IPS-NIHi11 (cell line): Measurements from ENCODE around the gene DACH1.

Experiments used
- DNase-seq: peaks from one replicate; pipeline ENCODE4 v3.0.0; 2012; ENCODE audit warnings: mixed read lengths, low spot score

Gene DACH1

GRCh38 chr13:71624653-71625600 is 242.1 kb downstream of the DACH1 start:
- DNase-seq: no peak

GRCh38 chr13:71621174-71622124 is 245.6 kb downstream of the DACH1 start:
- DNase-seq: no peak

DNA sequence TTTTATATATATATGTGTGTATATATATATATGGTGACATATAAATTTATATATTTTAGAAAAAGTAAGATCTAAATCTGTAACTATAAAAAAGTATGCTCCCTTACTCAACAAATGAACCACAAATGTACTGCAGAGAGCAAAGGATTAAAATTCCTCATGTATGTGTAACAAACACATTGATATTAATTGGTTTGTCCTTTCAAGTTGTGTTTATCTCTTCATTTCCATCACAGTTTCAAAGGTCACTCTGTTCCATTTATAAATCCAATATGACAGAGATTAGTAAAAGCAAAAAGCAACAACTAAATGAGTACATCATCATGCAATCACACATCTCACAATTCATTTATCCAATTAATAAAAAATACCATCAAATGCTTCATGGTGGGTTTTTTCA is 247.9 kb downstream of the DACH1 start:
- no peak for DNase-seq

DNA sequence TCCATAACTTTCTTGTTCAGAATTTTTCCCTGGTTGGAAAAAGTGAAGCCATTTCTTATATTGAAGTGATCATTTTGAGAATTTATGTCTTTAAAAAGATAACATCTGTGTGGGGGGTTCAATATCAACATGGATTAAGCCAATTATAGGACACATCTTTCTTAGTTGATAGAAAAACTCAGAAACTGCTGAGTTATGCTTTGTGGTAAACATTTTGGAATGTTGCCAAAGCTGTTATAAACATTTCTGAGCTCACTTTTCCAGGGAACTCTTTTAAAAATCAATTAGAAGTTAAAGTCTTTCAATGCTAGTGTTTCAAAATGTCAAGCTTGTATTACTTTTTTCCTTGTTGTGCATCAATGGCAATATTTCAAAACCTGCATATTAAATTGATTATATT is 248.8 kb downstream of the DACH1 start:
- DNase-seq: no peak

- DNase-seq: no peak
Measured at GRCh38 chr13:71617265-71617664, 249.7 kb downstream of the DACH1 start.

GRCh38 chr13:71613066-71613745 is 253.8 kb downstream of the DACH1 start:
- no peak for DNase-seq

DNA sequence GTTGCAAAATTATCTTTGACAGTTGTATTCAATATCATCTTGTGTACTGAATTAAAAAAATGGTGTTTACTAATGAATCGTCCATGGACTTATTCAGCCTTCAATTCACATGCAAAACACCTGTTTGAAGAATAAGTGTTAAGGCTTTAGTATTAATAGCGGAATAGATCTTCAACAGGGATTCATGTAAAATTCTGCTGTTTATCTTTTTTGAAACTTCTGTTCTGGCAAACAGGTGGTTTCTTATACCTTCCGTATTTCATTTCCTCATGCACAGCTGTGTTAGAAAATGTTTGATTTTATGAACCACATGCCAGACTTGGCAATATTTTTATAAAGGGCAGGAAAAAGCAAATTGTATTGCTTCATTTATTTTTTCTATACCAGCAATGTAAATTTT is 255.7 kb downstream of the DACH1 start:
- no peak for DNase-seq

GRCh38 chr13:71610876-71611275 is 256.1 kb downstream of the DACH1 start:
- no peak for DNase-seq

DNA sequence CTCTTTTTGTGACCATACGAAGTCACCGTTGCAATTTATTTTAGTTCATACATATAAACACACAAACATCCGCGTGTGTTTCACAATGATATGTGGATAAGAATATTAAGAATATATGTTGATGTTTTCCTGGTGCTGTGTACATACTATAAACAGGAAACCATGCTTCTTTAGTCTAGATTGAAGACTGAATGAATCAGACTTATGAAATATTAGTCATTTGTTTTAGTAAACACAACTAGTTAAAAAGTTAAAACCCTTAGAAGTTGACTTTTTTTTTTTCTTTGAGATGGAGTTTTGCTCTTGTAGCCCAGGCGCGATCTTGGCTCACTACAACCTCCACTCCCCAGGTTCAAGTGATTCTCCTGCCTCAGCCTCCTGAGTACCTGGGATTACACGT is 257.7 kb downstream of the DACH1 start:
- DNase-seq: no peak

- no peak for DNase-seq
Measured at GRCh38 chr13:71607575-71607974, 259.4 kb downstream of the DACH1 start.

DNA sequence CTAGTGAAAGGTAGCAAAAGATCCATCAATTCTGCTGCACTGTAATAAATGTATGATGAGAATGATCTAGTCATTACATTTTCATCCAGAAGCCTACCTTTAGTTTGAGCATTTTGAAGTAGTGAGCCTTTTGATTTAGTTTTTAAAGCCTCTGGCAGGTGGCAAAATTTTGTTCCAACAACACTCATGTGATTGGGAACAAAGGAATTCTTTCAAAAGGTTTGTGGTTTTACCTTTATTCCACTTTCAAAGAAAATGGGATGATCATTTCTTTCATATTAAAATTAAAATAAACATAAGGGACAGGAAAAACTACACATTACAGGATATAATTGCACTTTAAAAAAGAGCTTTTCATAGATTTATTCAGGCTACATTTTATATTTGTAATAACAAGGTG is 260.2 kb downstream of the DACH1 start:
- no peak for DNase-seq

- DNase-seq: no peak
Measured at GRCh38 chr13:71605744-71606143, 261.3 kb downstream of the DACH1 start.

- DNase-seq: no peak
Measured at GRCh38 chr13:71603255-71603654, 263.7 kb downstream of the DACH1 start.

- no peak for DNase-seq
Measured at GRCh38 chr13:71602344-71602743, 264.7 kb downstream of the DACH1 start.

GRCh38 chr13:71597150-71597549 is 269.9 kb downstream of the DACH1 start:
- DNase-seq: no peak

- DNase-seq: no peak
Measured at GRCh38 chr13:71596116-71596515, 270.9 kb downstream of the DACH1 start.

- no peak for DNase-seq
Measured at GRCh38 chr13:71593566-71593965, 273.4 kb downstream of the DACH1 start.

DNA sequence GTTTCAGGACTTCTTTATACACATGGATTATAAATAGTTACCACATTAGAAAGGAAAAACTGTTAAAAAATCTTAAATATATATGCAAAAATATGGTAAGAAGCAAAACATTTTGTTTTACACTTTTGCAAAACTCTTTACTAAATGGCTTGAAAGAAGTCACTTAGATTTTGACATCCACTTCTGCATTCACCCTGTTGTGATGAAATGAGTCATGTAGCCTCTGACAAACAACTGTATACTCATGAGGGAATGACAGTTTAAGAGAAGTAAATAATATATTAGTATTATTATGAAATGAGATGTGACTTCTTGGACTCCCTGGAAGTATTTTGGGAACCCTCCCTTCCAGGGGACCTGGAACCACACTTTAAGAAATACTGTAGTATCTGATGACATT is 275.6 kb downstream of the DACH1 start:
- no peak for DNase-seq

DNA sequence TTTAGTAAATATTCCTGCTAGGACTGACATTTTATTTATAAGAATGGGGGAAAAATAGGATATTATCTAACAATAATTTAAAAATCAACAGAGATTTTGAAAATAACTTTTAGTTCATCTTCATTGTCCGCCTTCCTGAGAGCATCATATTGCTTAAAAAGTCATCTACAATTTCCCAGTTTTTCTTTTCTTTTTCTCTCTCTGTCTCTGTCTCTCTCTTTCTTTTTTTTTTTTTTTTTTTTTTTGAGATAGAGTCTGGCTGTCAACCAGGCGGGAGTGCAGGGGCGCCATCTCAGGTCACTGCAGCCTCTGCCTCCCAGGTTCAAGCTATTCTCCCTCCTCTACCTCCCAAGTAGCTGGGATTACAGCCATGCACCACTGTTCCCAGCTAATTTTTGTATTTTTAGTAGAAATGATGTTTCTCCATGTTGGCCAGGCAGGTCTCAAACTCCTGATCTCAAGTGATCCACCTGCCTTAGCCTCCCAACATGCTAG is 276.3 kb downstream of the DACH1 start:
- DNase-seq: no peak

- DNase-seq: no peak
Measured at GRCh38 chr13:71589032-71589431, 278.0 kb downstream of the DACH1 start.

DNA sequence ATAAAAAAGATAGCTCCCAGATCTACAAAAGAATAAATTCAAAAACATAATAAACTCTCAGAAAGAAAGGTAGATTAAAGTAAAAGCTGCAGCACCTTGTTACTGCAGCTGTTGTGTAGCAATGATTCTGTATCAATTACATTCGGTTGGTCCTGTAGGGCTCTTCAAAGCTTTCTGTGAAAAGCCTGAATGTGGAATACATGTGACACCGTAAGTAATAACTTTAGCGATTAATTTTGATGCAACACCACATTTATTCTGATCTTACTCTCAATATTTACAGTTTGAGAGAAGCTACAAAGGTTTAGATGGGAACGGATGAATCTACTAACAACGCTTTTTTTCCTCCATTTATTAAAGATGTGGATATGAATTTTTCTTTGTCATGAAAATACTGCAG is 279.2 kb downstream of the DACH1 start:
- DNase-seq: no peak

GRCh38 chr13:71587193-71587592 is 279.8 kb downstream of the DACH1 start:
- no peak for DNase-seq
